AG10803 (cell line): ENCODE data around the gene MTFP1.

Experiments used
- DNase-seq: peaks from one replicate; pipeline ENCODE4 v3.0.0; 2010; ENCODE audit warnings: low read depth
- H3K4me3 ChIP-seq: 2 replicates; pipeline ENCODE4 v1.5.1; 2011; ENCODE audit warnings: mild to moderate bottlenecking, low read length, control low read depth
- CTCF ChIP-seq: conservative IDR thresholded peaks from 2 replicates; pipeline ENCODE4 v1.5.1; 2011; ENCODE audit warnings: mild to moderate bottlenecking, low read length, control low read depth, inconsistent platforms

The MTFP1 gene

GRCh38 chr22:30474121-30474520 is 48.6 kb downstream of the MTFP1 start:
- H3K4me3 ChIP-seq, result no peak overlapping the region
- TF ChIP-seq CTCF, result no peak
- DNase-seq, result no peak

- no peak for DNase-seq
- no peak overlapping the region for H3K4me3 ChIP-seq
- TF ChIP-seq CTCF, result no peak
Measured at GRCh38 chr22:30474683-30475424, 49.3 kb downstream of the MTFP1 start.
